Adipocyte (in vitro differentiated cells): ENCODE results near the gene SPDEF.
A peak's percentile ranks its signal among the peaks of the same experiment; 100 is the strongest.

Source experiments
- DNase-seq: peaks from one replicate; pipeline ENCODE4 v3.0.0-alpha.2; 2015; ENCODE audit warnings: low read depth
- H3K27me3 ChIP-seq: replicated peaks from 2 replicates; pipeline ENCODE4 v1.7.0; 2013; ENCODE audit warnings: mild to moderate bottlenecking, low read length, moderate library complexity; ENCODE audit not compliant: control insufficient read depth, insufficient read depth
- H3K36me3 ChIP-seq: 2 replicates; pipeline ENCODE4 v1.7.0; 2013; ENCODE audit warnings: low read length, mild to moderate bottlenecking, moderate library complexity; ENCODE audit not compliant: control insufficient read depth, insufficient read depth, severe bottlenecking
- H3K4me1 ChIP-seq: 2 replicates; pipeline ENCODE4 v1.7.0; 2013; ENCODE audit warnings: mild to moderate bottlenecking, low read length, moderate library complexity; ENCODE audit not compliant: control insufficient read depth, insufficient read depth
- H3K4me3 ChIP-seq: 2 replicates; pipeline ENCODE4 v1.7.0; 2013; ENCODE audit warnings: mild to moderate bottlenecking, low read length, moderate library complexity
- H3K9ac ChIP-seq: 2 replicates; pipeline ENCODE4 v1.7.0; 2013; ENCODE audit warnings: mild to moderate bottlenecking, low read length, moderate library complexity
- H3K9me3 ChIP-seq: 2 replicates; pipeline ENCODE4 v1.7.0; 2013; ENCODE audit warnings: mild to moderate bottlenecking, low read length, moderate library complexity; ENCODE audit not compliant: control insufficient read depth

The SPDEF gene

GRCh38 chr6:34551720-34552119 lies 4.4 kb downstream of the SPDEF start:
- H3K36me3 ChIP-seq, result no peaks in the 10 kb centered on the region
- DNase-seq, result no peak
- no peaks in the 10 kb centered on the region for H3K4me1 ChIP-seq
- no peaks in the 10 kb centered on the region for H3K9me3 ChIP-seq
- H3K27me3 ChIP-seq, result peaks cover 39% of the 10 kb centered on the region
- H3K4me3 ChIP-seq, result no peak overlapping the region
- no peak overlapping the region for H3K9ac ChIP-seq

- Histone ChIP-seq H3K9me3 (no peaks in the 10 kb centered on the region), H3K9ac (no peak overlapping the region), H3K4me1 (no peaks in the 10 kb centered on the region), H3K27me3 (peaks cover 39% of the 10 kb centered on the region), H3K4me3 (no peak overlapping the region), H3K36me3 (no peaks in the 10 kb centered on the region)
- DNase-seq, result no peak
These were observed 6.3 kb downstream of the SPDEF start for GRCh38 chr6:34549804-34550202.

GRCh38 chr6:34549026-34549803 lies 6.9 kb downstream of the SPDEF start:
- H3K36me3 ChIP-seq, result no peaks in the 10 kb centered on the region
- H3K27me3 ChIP-seq, result peaks cover 39% of the 10 kb centered on the region
- DNase-seq, result no peak
- H3K4me1 ChIP-seq, result no peaks in the 10 kb centered on the region
- H3K9ac ChIP-seq, result no peak overlapping the region
- no peaks in the 10 kb centered on the region for H3K9me3 ChIP-seq
- no peak overlapping the region for H3K4me3 ChIP-seq

GRCh38 chr6:34547701-34548644 lies 8.2 kb downstream of the SPDEF start:
- Histone ChIP-seq H3K4me1 (no peaks in the 10 kb centered on the region), H3K27me3 (peaks cover 39% of the 10 kb centered on the region)

GRCh38 chr6:34546551-34547321 lies 9.4 kb downstream of the SPDEF start:
- DNase-seq, result no peak
- Histone ChIP-seq H3K9ac (no peak overlapping the region), H3K4me3 (no peak overlapping the region), H3K27me3 (peaks cover 31% of the 10 kb centered on the region), H3K9me3 (no peaks in the 10 kb centered on the region), H3K36me3 (no peaks in the 10 kb centered on the region), H3K4me1 (no peaks in the 10 kb centered on the region)

More at GRCh38 chr6:34547701-34548644, 8.2 kb downstream of the SPDEF start:
- H3K4me3 ChIP-seq, result no peak overlapping the region
- H3K9ac ChIP-seq, result no peak overlapping the region
- DNase-seq, result no peak
- H3K36me3 ChIP-seq, result no peaks in the 10 kb centered on the region
- H3K9me3 ChIP-seq, result no peaks in the 10 kb centered on the region

- DNase-seq, result no peak
- H3K9ac ChIP-seq, result no peak overlapping the region
These were observed 11.2 kb downstream of the SPDEF start for GRCh38 chr6:34544776-34545471.

GRCh38 chr6:34544052-34544604 lies 12.0 kb downstream of the SPDEF start:
- Histone ChIP-seq H3K27me3 (peaks cover 14% of the 10 kb centered on the region), H3K9ac (no peak overlapping the region), H3K4me1 (no peaks in the 10 kb centered on the region), H3K36me3 (no peaks in the 10 kb centered on the region), H3K9me3 (no peaks in the 10 kb centered on the region), H3K4me3 (no peak overlapping the region)
- DNase-seq, result no peak

More at GRCh38 chr6:34544776-34545471, 11.2 kb downstream of the SPDEF start:
- no peaks in the 10 kb centered on the region for H3K9me3 ChIP-seq
- no peak overlapping the region for H3K4me3 ChIP-seq
- no peaks in the 10 kb centered on the region for H3K4me1 ChIP-seq
- H3K27me3 ChIP-seq, result peaks cover 20% of the 10 kb centered on the region
- H3K36me3 ChIP-seq, result no peaks in the 10 kb centered on the region

- Histone ChIP-seq H3K4me1 (no peaks in the 10 kb centered on the region), H3K36me3 (no peaks in the 10 kb centered on the region), H3K9me3 (no peaks in the 10 kb centered on the region), H3K9ac (no peak overlapping the region), H3K27me3 (peaks cover 10% of the 10 kb centered on the region), H3K4me3 (no peak overlapping the region)
- peak; percentile 20 for DNase-seq
These were observed 12.7 kb downstream of the SPDEF start for GRCh38 chr6:34543421-34543820.

- Histone ChIP-seq H3K27me3 (no peaks in the 10 kb centered on the region), H3K9me3 (no peaks in the 10 kb centered on the region), H3K36me3 (no peaks in the 10 kb centered on the region), H3K9ac (no peak overlapping the region), H3K4me1 (no peaks in the 10 kb centered on the region), H3K4me3 (no peak overlapping the region)
- DNase-seq, result no peak
These were observed 15.3 kb downstream of the SPDEF start for GRCh38 chr6:34540841-34541240.

GRCh38 chr6:34540222-34540621 lies 15.9 kb downstream of the SPDEF start:
- H3K4me1 ChIP-seq, result no peaks in the 10 kb centered on the region
- H3K4me3 ChIP-seq, result no peak overlapping the region
- H3K36me3 ChIP-seq, result no peaks in the 10 kb centered on the region
- DNase-seq, result no peak
- no peaks in the 10 kb centered on the region for H3K27me3 ChIP-seq
- no peak overlapping the region for H3K9ac ChIP-seq
- H3K9me3 ChIP-seq, result no peaks in the 10 kb centered on the region
